ENCODE measurements around the gene LRRC8E.

DNA sequence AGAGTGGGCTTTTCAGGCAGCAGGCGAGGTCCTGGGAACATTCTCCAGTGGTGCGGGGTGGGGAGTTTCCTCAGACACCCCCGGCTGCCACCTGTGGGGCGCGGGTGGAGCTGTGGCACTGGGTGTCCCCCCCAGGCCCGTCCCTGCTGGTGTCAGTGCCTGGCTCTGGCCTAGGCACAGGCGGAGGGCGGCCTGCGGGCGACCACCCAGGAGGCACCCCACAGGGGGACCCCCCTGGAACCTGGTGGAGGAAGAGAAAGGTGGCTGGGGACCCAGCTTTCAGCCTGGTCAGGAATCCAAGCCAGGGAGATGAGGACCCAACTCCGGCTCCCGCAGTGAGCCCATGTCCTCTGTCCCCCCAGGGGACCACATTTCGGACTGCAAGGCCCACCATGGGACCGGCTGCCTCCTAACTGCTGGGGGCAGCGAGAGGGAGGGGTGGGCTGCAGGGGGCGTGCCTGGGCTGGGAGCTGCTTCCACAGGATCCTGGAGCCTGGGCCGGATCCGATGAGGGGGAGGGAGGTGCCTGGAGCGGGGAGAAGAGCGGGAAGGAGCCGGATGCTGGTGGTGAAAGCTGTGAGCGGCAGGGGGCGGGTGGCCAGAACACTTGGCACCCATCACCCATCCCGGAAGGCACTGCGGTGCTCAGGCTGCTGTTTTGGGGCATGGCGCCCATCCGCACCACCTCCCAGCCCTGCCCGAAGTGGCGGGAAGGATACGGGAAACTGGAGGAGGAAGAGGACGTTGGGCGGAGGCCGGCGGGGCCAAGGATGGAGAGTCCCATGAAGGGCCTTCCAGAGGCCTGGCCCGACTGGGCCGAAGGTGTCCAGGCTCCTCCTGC lies 43.1 kb downstream of the LRRC8E start:
- no peak for TF ChIP-seq EZH2 (IDR thresholded peaks at IDR 0.05; ENCODE audit: borderline replicate concordance)
- TF ChIP-seq, protein P1, sequence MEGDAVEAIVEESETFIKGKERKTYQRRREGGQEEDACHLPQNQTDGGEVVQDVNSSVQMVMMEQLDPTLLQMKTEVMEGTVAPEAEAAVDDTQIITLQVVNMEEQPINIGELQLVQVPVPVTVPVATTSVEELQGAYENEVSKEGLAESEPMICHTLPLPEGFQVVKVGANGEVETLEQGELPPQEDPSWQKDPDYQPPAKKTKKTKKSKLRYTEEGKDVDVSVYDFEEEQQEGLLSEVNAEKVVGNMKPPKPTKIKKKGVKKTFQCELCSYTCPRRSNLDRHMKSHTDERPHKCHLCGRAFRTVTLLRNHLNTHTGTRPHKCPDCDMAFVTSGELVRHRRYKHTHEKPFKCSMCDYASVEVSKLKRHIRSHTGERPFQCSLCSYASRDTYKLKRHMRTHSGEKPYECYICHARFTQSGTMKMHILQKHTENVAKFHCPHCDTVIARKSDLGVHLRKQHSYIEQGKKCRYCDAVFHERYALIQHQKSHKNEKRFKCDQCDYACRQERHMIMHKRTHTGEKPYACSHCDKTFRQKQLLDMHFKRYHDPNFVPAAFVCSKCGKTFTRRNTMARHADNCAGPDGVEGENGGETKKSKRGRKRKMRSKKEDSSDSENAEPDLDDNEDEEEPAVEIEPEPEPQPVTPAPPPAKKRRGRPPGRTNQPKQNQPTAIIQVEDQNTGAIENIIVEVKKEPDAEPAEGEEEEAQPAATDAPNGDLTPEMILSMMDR (IDR thresholded peaks at IDR 0.05; ENCODE audit: poor library complexity): no peak
